ENCODE data around the gene IGFBP4. TPM values are rescaled to one million over a fixed set of nuclear protein-coding genes. Genes with fewer than 3 reads are reported as not detected.

Gene IGFBP4
- total and polyA plus RNA-seq, 12 donors, result 65.1 to 301 (median 128) TPM

GRCh38 chr17:40447148-40447644, 3.9 kb downstream of the IGFBP4 start:
- peak overlapping the region; percentile 18 to 89 (median 82) for H3K4me3 ChIP-seq
- DNase-seq (peak in 1 of 2 donors; percentile 57), ATAC-seq (peak in 7 of 8 donors; percentile 19 to 67 (median 36))
- intact Hi-C loops (cut with DNase I), result loop anchor here in 2 of 10 donors (5.0 to 10.0 kb wide), 3 partner anchors 82 to 1238 kb away; partner anchors contain the start of genes EIF1 (in 1 of the 2) and GJD3 (in 1 of the 2)
- H3K36me3 ChIP-seq, result peaks cover 0 to 27% (median 0%) of the 10 kb centered on the region in 9 donors
- H3K27ac ChIP-seq, result peak overlapping the region; percentile 59 to 99 (median 82)
- peaks cover 0 to 14% (median 0%) of the 10 kb centered on the region in 7 donors for H3K27me3 ChIP-seq
- WGBS, 2 donors, result 40 to 49% methylated on average over 8 of the region's 8 CpGs
- TF ChIP-seq, protein P1, sequence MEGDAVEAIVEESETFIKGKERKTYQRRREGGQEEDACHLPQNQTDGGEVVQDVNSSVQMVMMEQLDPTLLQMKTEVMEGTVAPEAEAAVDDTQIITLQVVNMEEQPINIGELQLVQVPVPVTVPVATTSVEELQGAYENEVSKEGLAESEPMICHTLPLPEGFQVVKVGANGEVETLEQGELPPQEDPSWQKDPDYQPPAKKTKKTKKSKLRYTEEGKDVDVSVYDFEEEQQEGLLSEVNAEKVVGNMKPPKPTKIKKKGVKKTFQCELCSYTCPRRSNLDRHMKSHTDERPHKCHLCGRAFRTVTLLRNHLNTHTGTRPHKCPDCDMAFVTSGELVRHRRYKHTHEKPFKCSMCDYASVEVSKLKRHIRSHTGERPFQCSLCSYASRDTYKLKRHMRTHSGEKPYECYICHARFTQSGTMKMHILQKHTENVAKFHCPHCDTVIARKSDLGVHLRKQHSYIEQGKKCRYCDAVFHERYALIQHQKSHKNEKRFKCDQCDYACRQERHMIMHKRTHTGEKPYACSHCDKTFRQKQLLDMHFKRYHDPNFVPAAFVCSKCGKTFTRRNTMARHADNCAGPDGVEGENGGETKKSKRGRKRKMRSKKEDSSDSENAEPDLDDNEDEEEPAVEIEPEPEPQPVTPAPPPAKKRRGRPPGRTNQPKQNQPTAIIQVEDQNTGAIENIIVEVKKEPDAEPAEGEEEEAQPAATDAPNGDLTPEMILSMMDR (IDR thresholded peaks at IDR 0.05), result no peak
- H3K4me1 ChIP-seq, result peaks cover 32 to 81% (median 78%) of the 10 kb centered on the region in 9 donors
- no peaks in the 10 kb centered on the region for H3K9me3 ChIP-seq

GRCh38 chr17:40447806-40448205, 4.6 kb downstream of the IGFBP4 start:
- Histone ChIP-seq H3K27ac (peak overlapping the region; percentile 59 to 99 (median 82)), H3K9me3 (no peaks in the 10 kb centered on the region), H3K4me1 (peaks cover 30 to 81% (median 78%) of the 10 kb centered on the region in 9 donors), H3K36me3 (peaks cover 0 to 33% (median under 1%) of the 10 kb centered on the region in 9 donors), H3K4me3 (peak overlapping the region in 9 of 10 donors; percentile 14 to 89 (median 83)), H3K27me3 (peaks cover 0 to 8% (median 0%) of the 10 kb centered on the region in 7 donors)
- ATAC-seq (no peak), DNase-seq (no peak)
- intact Hi-C loops (cut with DNase I), result loop anchor here in 2 of 10 donors (5.0 to 10.0 kb wide), 3 partner anchors 83 to 1237 kb away; partner anchors contain the start of genes EIF1 (in 1 of the 2) and GJD3 (in 1 of the 2)
- 63 to 73% methylated on average over 4 of the region's 4 CpGs for WGBS, 2 donors
- TF ChIP-seq, protein P1 (IDR thresholded peaks at IDR 0.05), result no peak

GRCh38 chr17:40448213-40448638, 5.0 kb downstream of the IGFBP4 start:
- WGBS, 2 donors, result 33 to 51% methylated on average over 8 of the region's 8 CpGs
- Histone ChIP-seq H3K4me3 (peak overlapping the region in 9 of 10 donors; percentile 14 to 89 (median 83)), H3K9me3 (no peaks in the 10 kb centered on the region), H3K27me3 (peaks cover 0 to 5% (median 0%) of the 10 kb centered on the region in 7 donors), H3K27ac (peak overlapping the region; percentile 59 to 99 (median 82)), H3K4me1 (peaks cover 28 to 81% (median 78%) of the 10 kb centered on the region in 9 donors), H3K36me3 (peaks cover 0 to 37% (median 5%) of the 10 kb centered on the region in 9 donors)
- TF ChIP-seq, protein P1 (IDR thresholded peaks at IDR 0.05), result no peak
- ATAC-seq (no peak), DNase-seq (peak in 1 of 2 donors; percentile 46)
- intact Hi-C loops (cut with DNase I), result loop anchor here in 2 of 10 donors (5.0 to 10.0 kb wide), 3 partner anchors 83 to 1237 kb away; partner anchors contain the start of genes EIF1 (in 1 of the 2) and GJD3 (in 1 of the 2)

DNA sequence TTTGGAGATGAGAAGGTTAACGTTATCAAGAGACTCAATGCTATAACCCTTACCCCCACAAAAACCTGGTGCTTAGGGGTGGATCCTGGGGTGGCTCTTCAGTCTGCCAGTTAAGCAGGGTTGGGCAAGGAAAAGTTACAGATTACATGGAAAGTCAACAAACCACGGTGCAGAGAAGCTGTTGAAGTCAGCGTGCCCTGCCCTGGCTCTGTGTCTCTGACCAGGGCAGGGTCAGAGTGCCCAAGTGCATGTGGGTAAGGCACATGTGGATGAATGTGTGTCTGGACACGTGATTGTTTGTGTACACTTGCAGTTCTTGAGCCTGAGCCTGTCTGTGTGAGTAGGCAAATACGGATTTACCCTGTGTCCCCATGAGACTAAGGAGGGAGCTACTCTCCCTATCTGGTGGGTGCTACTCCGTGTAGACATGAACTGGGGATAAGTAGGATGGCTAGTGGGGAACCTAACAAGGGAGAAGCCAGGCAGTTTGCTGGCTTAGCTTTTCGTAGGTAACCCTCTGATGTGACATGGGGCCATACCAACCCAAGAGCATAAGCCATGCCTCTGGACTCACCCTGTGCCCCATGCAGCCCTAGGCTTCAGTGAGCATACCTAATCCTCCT, 5.5 kb downstream of the IGFBP4 start:
- intact Hi-C loops (cut with DNase I), result loop anchor here in 2 of 10 donors (5.0 to 10.0 kb wide), 3 partner anchors 84 to 1236 kb away; partner anchors contain the start of genes EIF1 (in 1 of the 2) and GJD3 (in 1 of the 2)
- no peaks in the 10 kb centered on the region for H3K9me3 ChIP-seq
- TF ChIP-seq, protein P1 (IDR thresholded peaks at IDR 0.05), result no peak
- WGBS, 2 donors, result 55 to 60% methylated on average over 7 of the region's 7 CpGs
- peaks cover 0 to 3% (median 0%) of the 10 kb centered on the region in 7 donors for H3K27me3 ChIP-seq
- peak overlapping the region in 9 of 10 donors; percentile 4 to 89 (median 83) for H3K4me3 ChIP-seq
- DNase-seq (no peak), ATAC-seq (peak in 1 of 8 donors; percentile 1)
- H3K36me3 ChIP-seq, result peaks cover 0 to 42% (median 10%) of the 10 kb centered on the region in 9 donors
- H3K4me1 ChIP-seq, result peaks cover 28 to 86% (median 80%) of the 10 kb centered on the region in 9 donors
- peak overlapping the region; percentile 59 to 99 (median 82) for H3K27ac ChIP-seq
